Choroid plexus epithelial cell (primary cell): ENCODE results near the gene CLNK.
A peak's percentile ranks its signal among the peaks of the same experiment; 100 is the strongest.

Experiments
- DNase-seq: peaks from one replicate; pipeline ENCODE4 v3.0.0-alpha.2; 2010; ENCODE audit warnings: low read depth
- H3K4me3 ChIP-seq: 2 replicates; pipeline ENCODE4 v1.5.1; 2011; ENCODE audit warnings: low read depth, mild to moderate bottlenecking, control low read depth, low read length, moderate library complexity
- TF ChIP-seq, protein P1 (sequence below): conservative IDR thresholded peaks from 2 replicates; pipeline ENCODE4 v1.5.1; 2011; ENCODE audit warnings: low read depth, mild to moderate bottlenecking, control low read depth, inconsistent platforms, low read length, moderate library complexity

Gene CLNK

DNA sequence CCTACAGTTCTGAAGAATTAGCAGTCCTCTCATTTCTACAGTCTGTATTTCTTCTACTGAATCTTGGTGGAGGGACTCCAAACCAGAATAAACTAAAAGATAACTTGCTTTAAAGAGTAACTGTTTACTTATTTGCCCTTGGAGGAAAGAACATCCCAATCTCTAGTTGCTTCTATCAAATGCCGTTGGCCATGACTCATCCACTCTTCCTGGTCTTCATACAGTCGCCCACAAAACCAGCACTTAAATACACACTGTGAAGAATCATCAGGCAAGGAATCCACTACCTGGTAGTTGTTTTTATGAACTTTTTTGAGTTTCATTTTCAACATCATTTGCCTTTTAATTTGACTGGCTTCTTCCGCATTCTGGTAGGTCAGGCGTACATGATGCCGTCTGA, 241.6 kb downstream of the CLNK start:
- no peak overlapping the region for H3K4me3 ChIP-seq
- TF ChIP-seq, protein P1, sequence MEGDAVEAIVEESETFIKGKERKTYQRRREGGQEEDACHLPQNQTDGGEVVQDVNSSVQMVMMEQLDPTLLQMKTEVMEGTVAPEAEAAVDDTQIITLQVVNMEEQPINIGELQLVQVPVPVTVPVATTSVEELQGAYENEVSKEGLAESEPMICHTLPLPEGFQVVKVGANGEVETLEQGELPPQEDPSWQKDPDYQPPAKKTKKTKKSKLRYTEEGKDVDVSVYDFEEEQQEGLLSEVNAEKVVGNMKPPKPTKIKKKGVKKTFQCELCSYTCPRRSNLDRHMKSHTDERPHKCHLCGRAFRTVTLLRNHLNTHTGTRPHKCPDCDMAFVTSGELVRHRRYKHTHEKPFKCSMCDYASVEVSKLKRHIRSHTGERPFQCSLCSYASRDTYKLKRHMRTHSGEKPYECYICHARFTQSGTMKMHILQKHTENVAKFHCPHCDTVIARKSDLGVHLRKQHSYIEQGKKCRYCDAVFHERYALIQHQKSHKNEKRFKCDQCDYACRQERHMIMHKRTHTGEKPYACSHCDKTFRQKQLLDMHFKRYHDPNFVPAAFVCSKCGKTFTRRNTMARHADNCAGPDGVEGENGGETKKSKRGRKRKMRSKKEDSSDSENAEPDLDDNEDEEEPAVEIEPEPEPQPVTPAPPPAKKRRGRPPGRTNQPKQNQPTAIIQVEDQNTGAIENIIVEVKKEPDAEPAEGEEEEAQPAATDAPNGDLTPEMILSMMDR: no peak
- DNase-seq: peak; percentile 48

DNA sequence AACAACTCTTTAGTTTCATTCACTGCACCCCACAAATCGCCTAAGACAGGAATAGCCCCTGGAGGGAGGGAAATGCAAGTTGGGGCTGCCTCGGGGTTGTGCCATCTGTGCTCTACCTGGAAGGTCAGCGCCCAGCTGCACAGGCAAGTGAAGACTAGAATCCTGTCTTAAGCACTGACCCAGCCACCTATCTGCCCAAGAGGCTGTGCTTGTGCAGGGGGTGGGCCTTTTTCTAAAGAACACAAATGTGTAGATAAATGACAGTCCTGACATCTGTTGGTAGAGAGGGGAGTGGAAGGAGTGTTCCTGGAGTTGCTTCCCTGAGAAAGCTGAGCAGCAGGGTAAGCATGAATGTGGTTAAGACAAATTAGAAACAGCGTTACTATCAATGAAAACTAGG, 243.1 kb downstream of the CLNK start:
- TF ChIP-seq, protein P1: no peak
- no peak for DNase-seq
- no peak overlapping the region for H3K4me3 ChIP-seq

DNA sequence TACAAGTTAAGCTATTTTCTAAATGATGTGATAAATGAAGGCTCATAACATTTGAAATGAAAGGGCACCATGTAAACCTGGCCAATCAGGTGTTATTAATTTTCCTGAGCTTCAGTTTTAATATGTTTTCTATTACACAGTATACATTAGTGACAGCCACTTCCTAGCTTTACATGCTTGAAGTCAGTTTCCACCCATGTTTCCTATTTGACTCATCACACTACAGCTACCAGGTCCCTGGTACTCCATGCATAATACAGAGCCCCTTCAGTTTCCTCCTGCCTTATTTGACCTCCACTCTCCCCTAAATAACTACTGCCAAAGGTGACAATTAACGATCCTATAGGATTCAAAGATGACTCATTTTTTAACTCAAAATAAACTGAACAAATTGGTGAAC, 245.6 kb downstream of the CLNK start:
- H3K4me3 ChIP-seq: no peak overlapping the region
- no peak for DNase-seq
- TF ChIP-seq, protein P1: no peak

DNA sequence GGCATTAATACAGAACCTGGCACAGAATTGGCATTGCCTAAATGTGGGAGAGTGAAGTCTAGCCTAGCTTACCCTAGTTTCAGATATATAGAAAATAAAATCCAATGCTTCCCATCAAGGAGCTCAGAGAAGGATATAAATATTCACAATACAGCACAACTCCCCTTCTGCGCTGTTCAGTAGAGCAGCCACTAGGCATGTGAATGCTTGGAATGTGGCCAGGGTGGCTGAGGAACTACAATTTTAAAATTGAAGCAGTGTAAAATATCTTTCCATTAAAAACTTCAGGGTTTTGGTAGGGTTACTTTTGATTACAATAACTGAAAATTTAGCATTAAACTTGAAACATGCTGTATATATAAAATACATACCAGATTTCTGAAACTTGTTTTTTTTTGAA, 246.8 kb downstream of the CLNK start:
- H3K4me3 ChIP-seq: no peak overlapping the region
- peak; percentile 16 for DNase-seq
- TF ChIP-seq, protein P1: no peak
